Measurements from ENCODE around the gene FAM20A. TPM values are rescaled to one million over a fixed set of nuclear protein-coding genes. Genes with fewer than 3 reads are reported as not detected.
"Not testable (repeated sequence)": the region's sequence is repeated elsewhere in the genome, so short reads cannot be mapped to it uniquely, and the experiment has no call there.

The FAM20A gene
- polyA plus RNA-seq, 1 donor, result 10.2 TPM

GRCh38 chr17:68497885-68498319 is 103.3 kb downstream of the FAM20A start:
- DNase-seq, result no peak
- Histone ChIP-seq H3K36me3 (ENCODE audit: control insufficient read depth, insufficient read depth, low read length) (no peaks in the 10 kb centered on the region), H3K4me3 (ENCODE audit: low read length) (no peak overlapping the region), H3K9me3 (ENCODE audit: control insufficient read depth, low read depth, low read length) (no peaks in the 10 kb centered on the region), H3K27me3 (ENCODE audit: control insufficient read depth, insufficient read depth, low read length) (peaks cover 3% of the 10 kb centered on the region), H3K4me1 (ENCODE audit: control insufficient read depth, insufficient read depth, low read length) (no peaks in the 10 kb centered on the region), H3K27ac (ENCODE audit: low read length) (no peak overlapping the region)
- WGBS (ENCODE audit: insufficient coverage, low lambda C conversion rate), result 20% methylated on average over 1 of the region's 3 CpGs

DNA sequence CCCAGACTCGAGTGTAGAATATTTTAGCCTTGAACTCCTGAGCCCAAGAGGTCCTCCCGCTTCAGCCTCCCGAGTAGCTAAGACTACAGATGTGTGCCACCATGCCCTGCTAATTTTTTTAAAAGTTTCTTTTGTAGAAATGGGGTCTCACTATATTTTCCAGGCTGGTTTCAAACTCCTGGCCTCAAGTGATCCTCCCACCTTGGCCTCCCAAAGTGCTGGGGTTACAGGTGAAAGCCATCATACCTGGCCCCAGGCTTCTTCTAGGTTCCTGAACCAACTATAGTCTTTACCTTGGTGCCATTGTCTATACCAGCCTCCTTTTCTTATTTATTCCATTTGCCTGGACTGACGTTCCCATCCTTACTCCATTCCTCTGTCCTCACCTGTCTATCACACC is 106.1 kb downstream of the FAM20A start:
- Histone ChIP-seq H3K27me3 (ENCODE audit: control insufficient read depth, insufficient read depth, low read length) (no peaks in the 10 kb centered on the region), H3K27ac (ENCODE audit: low read length) (no peak overlapping the region), H3K4me3 (ENCODE audit: low read length) (no peak overlapping the region), H3K36me3 (ENCODE audit: control insufficient read depth, insufficient read depth, low read length) (no peaks in the 10 kb centered on the region), H3K4me1 (ENCODE audit: control insufficient read depth, insufficient read depth, low read length) (no peaks in the 10 kb centered on the region), H3K9me3 (ENCODE audit: control insufficient read depth, low read depth, low read length) (no peaks in the 10 kb centered on the region)
- 80% methylated on average over 1 of the region's 4 CpGs for WGBS (ENCODE audit: insufficient coverage, low lambda C conversion rate)
- DNase-seq, result no peak

- not testable (repeated sequence) for H3K36me3 ChIP-seq (ENCODE audit: control insufficient read depth, insufficient read depth, low read length); H3K27me3 ChIP-seq (ENCODE audit: control insufficient read depth, insufficient read depth, low read length); H3K4me1 ChIP-seq (ENCODE audit: control insufficient read depth, insufficient read depth, low read length); H3K4me3 ChIP-seq (ENCODE audit: low read length); DNase-seq; H3K27ac ChIP-seq (ENCODE audit: low read length); H3K9me3 ChIP-seq (ENCODE audit: control insufficient read depth, low read depth, low read length)
- no CpG with 5 or more reads among the region's 8 CpGs for WGBS (ENCODE audit: insufficient coverage, low lambda C conversion rate)
Measured at GRCh38 chr17:68492394-68493054, 108.6 kb downstream of the FAM20A start.

- H3K36me3 ChIP-seq (ENCODE audit: control insufficient read depth, insufficient read depth, low read length), result no peaks in the 10 kb centered on the region
- no peak for DNase-seq
- no peak overlapping the region for H3K4me3 ChIP-seq (ENCODE audit: low read length)
- H3K27ac ChIP-seq (ENCODE audit: low read length), result no peak overlapping the region
- no peaks in the 10 kb centered on the region for H3K9me3 ChIP-seq (ENCODE audit: control insufficient read depth, low read depth, low read length)
- no peaks in the 10 kb centered on the region for H3K4me1 ChIP-seq (ENCODE audit: control insufficient read depth, insufficient read depth, low read length)
- no peaks in the 10 kb centered on the region for H3K27me3 ChIP-seq (ENCODE audit: control insufficient read depth, insufficient read depth, low read length)
- WGBS (ENCODE audit: insufficient coverage, low lambda C conversion rate), result 80% methylated on average over 1 of the region's 12 CpGs
Measured at GRCh38 chr17:68491381-68492231, 109.6 kb downstream of the FAM20A start.

DNA sequence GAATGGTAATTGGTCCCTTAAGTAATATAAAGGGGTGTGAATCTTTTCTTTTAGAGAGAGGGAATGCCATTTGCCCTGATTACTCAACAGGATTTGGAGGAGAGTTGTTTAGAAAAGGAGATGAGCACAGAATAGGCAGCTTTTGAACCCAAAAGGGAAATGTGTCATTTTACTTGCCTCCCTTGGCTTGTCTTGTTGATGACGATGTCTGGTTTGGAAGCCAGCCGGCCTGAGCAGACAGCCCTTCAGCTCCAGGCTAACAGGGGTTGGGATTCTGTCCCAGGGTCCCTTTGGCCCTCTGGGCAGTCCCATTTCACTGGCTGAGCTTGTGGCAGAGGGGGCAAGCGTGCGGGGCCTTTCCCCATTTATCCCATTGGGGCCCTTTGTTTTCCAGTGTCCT is 111.2 kb downstream of the FAM20A start:
- WGBS (ENCODE audit: insufficient coverage, low lambda C conversion rate), result no CpG with 5 or more reads among the region's 4 CpGs
- no peak for DNase-seq
- no peaks in the 10 kb centered on the region for H3K36me3 ChIP-seq (ENCODE audit: control insufficient read depth, insufficient read depth, low read length)
- no peaks in the 10 kb centered on the region for H3K27me3 ChIP-seq (ENCODE audit: control insufficient read depth, insufficient read depth, low read length)
- H3K27ac ChIP-seq (ENCODE audit: low read length), result no peak overlapping the region
- H3K9me3 ChIP-seq (ENCODE audit: control insufficient read depth, low read depth, low read length), result no peaks in the 10 kb centered on the region
- no peaks in the 10 kb centered on the region for H3K4me1 ChIP-seq (ENCODE audit: control insufficient read depth, insufficient read depth, low read length)
- no peak overlapping the region for H3K4me3 ChIP-seq (ENCODE audit: low read length)

Other genes with a start within 250 kb of the FAM20A start
- 17.4 TPM for gene WIPI1, start 143.9 kb downstream of the FAM20A start, polyA plus RNA-seq
- gene PRKAR1A, start 88.9 kb downstream of the FAM20A start, polyA plus RNA-seq, result 160 TPM

All from large intestine (tissue), 3 donors.